OCI-LY1 (cell line): ENCODE results near the gene PTPRN2.

Experiments
- EZH2 ChIP-seq: fragments of 200-600 bp; sonication (generic), shearing (Covaris generic); IDR thresholded peaks from 2 replicates; pipeline ENCODE4 v1.8.0; 2017; ENCODE audit warnings: borderline replicate concordance, mixed run types, mild to moderate bottlenecking, antibody characterized with exemption, low read length, moderate library complexity, mixed read lengths
- TF ChIP-seq, protein P1 (sequence below): fragments of 200-600 bp; sonication (generic), shearing (Covaris generic); IDR thresholded peaks from 2 replicates; pipeline ENCODE4 v1.5.1; 2017; ENCODE audit warnings: mild to moderate bottlenecking, antibody characterized with exemption, low read length, moderate library complexity, mixed read lengths

DNA sequence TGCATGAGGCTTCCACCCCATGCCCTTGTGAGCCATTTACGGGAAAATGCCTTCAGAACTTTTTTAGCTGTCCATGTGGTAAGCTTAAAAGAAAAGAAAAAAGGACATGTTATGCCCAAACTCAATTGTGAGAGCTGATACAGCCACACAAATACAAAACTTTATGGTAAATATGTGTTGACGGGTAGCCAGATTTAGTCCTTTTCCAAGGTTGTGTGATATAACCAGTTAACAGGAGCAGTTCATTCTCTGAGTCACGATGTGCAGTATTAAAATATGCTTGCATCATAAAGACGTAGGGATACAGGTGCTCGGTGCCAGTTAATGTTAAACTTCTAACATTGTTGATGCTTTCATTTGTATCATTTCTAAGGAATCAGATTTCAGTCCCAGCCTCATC is 900.5 kb downstream of the PTPRN2 start:
- TF ChIP-seq, protein P1, sequence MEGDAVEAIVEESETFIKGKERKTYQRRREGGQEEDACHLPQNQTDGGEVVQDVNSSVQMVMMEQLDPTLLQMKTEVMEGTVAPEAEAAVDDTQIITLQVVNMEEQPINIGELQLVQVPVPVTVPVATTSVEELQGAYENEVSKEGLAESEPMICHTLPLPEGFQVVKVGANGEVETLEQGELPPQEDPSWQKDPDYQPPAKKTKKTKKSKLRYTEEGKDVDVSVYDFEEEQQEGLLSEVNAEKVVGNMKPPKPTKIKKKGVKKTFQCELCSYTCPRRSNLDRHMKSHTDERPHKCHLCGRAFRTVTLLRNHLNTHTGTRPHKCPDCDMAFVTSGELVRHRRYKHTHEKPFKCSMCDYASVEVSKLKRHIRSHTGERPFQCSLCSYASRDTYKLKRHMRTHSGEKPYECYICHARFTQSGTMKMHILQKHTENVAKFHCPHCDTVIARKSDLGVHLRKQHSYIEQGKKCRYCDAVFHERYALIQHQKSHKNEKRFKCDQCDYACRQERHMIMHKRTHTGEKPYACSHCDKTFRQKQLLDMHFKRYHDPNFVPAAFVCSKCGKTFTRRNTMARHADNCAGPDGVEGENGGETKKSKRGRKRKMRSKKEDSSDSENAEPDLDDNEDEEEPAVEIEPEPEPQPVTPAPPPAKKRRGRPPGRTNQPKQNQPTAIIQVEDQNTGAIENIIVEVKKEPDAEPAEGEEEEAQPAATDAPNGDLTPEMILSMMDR = no peak
- no peak for TF ChIP-seq EZH2
